IPS DF 6.9 (cell line): ENCODE measurements around the gene MORC1.

Experiments
- DNase-seq: peaks from one replicate; pipeline ENCODE4 v3.0.0-alpha.2; 2013; ENCODE audit warnings: low read depth, low spot score
- H3K27ac ChIP-seq: one replicate; pipeline ENCODE4 v1.5.1; 2013; ENCODE audit warnings: low read length, control low read depth
- H3K27me3 ChIP-seq: 2 replicates; pipeline ENCODE4 v1.6.1; 2013; ENCODE audit warnings: mild to moderate bottlenecking, low read length; ENCODE audit not compliant: control insufficient read depth, insufficient read depth
- H3K36me3 ChIP-seq: 2 replicates; pipeline ENCODE4 v1.6.1; 2013; ENCODE audit warnings: low read length; ENCODE audit not compliant: control insufficient read depth, insufficient read depth
- H3K4me1 ChIP-seq: 2 replicates; pipeline ENCODE4 v1.6.1; 2013; ENCODE audit warnings: low read length; ENCODE audit not compliant: control insufficient read depth, insufficient read depth
- H3K4me3 ChIP-seq: 2 replicates; pipeline ENCODE4 v1.5.1; 2013; ENCODE audit warnings: mild to moderate bottlenecking, low read length
- H3K9me3 ChIP-seq: 2 replicates; pipeline ENCODE4 v1.6.1; 2013; ENCODE audit warnings: low read length, inconsistent platforms; ENCODE audit not compliant: control insufficient read depth, insufficient read depth
- WGBS: extraction: QIAGEN DNeasy Blood & Tissue Kit; methylation state at CpG from one replicate; pipeline ENCODE4 v1.1.7; 2013; ENCODE audit warnings: mixed read lengths, missing lambda C conversion rate; ENCODE audit not compliant: insufficient read length, insufficient coverage; 5-methylcytosine and 5-hydroxymethylcytosine counted together

MORC1 gene

GRCh38 chr3:108985844-108986243 is 132.1 kb downstream of the MORC1 start:
- Histone ChIP-seq H3K27me3 (no peaks in the 10 kb centered on the region), H3K27ac (no peak overlapping the region), H3K36me3 (no peaks in the 10 kb centered on the region), H3K9me3 (no peaks in the 10 kb centered on the region), H3K4me3 (no peak overlapping the region), H3K4me1 (no peaks in the 10 kb centered on the region)
- no CpG with 5 or more reads among the region's 1 CpG for WGBS
- no peak for DNase-seq

GRCh38 chr3:108983051-108983450 is 134.9 kb downstream of the MORC1 start:
- 100% methylated on average over 1 of the region's 1 CpG for WGBS

GRCh38 chr3:108976058-108976457 is 141.9 kb downstream of the MORC1 start:
- no peaks in the 10 kb centered on the region for H3K27me3 ChIP-seq
- DNase-seq, result no peak
- no peak overlapping the region for H3K4me3 ChIP-seq
- no peaks in the 10 kb centered on the region for H3K4me1 ChIP-seq
- H3K27ac ChIP-seq, result no peak overlapping the region
- no CpG with 5 or more reads among the region's 2 CpGs for WGBS
- no peaks in the 10 kb centered on the region for H3K36me3 ChIP-seq
- no peaks in the 10 kb centered on the region for H3K9me3 ChIP-seq

More at GRCh38 chr3:108983051-108983450, 134.9 kb downstream of the MORC1 start:
- no peaks in the 10 kb centered on the region for H3K36me3 ChIP-seq
- no peak overlapping the region for H3K4me3 ChIP-seq
- H3K27ac ChIP-seq, result no peak overlapping the region
- DNase-seq, result no peak
- H3K4me1 ChIP-seq, result no peaks in the 10 kb centered on the region
- H3K9me3 ChIP-seq, result no peaks in the 10 kb centered on the region
- H3K27me3 ChIP-seq, result no peaks in the 10 kb centered on the region

GRCh38 chr3:108973019-108973418 is 144.9 kb downstream of the MORC1 start:
- H3K4me3 ChIP-seq, result no peak overlapping the region
- no peaks in the 10 kb centered on the region for H3K27me3 ChIP-seq
- H3K36me3 ChIP-seq, result no peaks in the 10 kb centered on the region
- no CpG with 5 or more reads among the region's 1 CpG for WGBS
- no peaks in the 10 kb centered on the region for H3K9me3 ChIP-seq
- H3K27ac ChIP-seq, result no peak overlapping the region
- DNase-seq, result no peak
- H3K4me1 ChIP-seq, result no peaks in the 10 kb centered on the region

GRCh38 chr3:108972482-108972881 is 145.5 kb downstream of the MORC1 start:
- no peak for DNase-seq
- WGBS, result no CpG with 5 or more reads among the region's 3 CpGs
- H3K4me3 ChIP-seq, result no peak overlapping the region
- H3K4me1 ChIP-seq, result no peaks in the 10 kb centered on the region
- no peak overlapping the region for H3K27ac ChIP-seq
- no peaks in the 10 kb centered on the region for H3K27me3 ChIP-seq
- no peaks in the 10 kb centered on the region for H3K36me3 ChIP-seq
- no peaks in the 10 kb centered on the region for H3K9me3 ChIP-seq

GRCh38 chr3:108970561-108970960 is 147.4 kb downstream of the MORC1 start:
- no peak for DNase-seq
- Histone ChIP-seq H3K4me1 (no peaks in the 10 kb centered on the region), H3K36me3 (no peaks in the 10 kb centered on the region), H3K27me3 (no peaks in the 10 kb centered on the region), H3K27ac (no peak overlapping the region), H3K9me3 (no peaks in the 10 kb centered on the region), H3K4me3 (no peak overlapping the region)
- WGBS, result no CpG with 5 or more reads among the region's 3 CpGs

- no CpG with 5 or more reads among the region's 3 CpGs for WGBS
- DNase-seq, result no peak
- H3K4me1 ChIP-seq, result no peaks in the 10 kb centered on the region
- H3K4me3 ChIP-seq, result no peak overlapping the region
- no peak overlapping the region for H3K27ac ChIP-seq
- H3K27me3 ChIP-seq, result no peaks in the 10 kb centered on the region
- no peaks in the 10 kb centered on the region for H3K36me3 ChIP-seq
- no peaks in the 10 kb centered on the region for H3K9me3 ChIP-seq
Measured at GRCh38 chr3:108966773-108967172, 151.2 kb downstream of the MORC1 start.

- Histone ChIP-seq H3K27me3 (no peaks in the 10 kb centered on the region), H3K27ac (no peak overlapping the region), H3K4me1 (no peaks in the 10 kb centered on the region; the same call in 1 of the 2 replicates), H3K9me3 (no peaks in the 10 kb centered on the region), H3K4me3 (no peak overlapping the region), H3K36me3 (no peaks in the 10 kb centered on the region)
- DNase-seq, result no peak
- WGBS, result no CpG with 5 or more reads among the region's 1 CpG
Measured at GRCh38 chr3:108959017-108959416, 158.9 kb downstream of the MORC1 start.

GRCh38 chr3:108953700-108954099 is 164.2 kb downstream of the MORC1 start, which contains the start of gene GUCA1C:
Gene GUCA1C, minus strand, starts transcription at chr3:108953879. Its CDS starts 117 bp downstream, at chr3:108953762.
- no peaks in the 10 kb centered on the region for H3K4me1 ChIP-seq
- WGBS, result no CpG with 5 or more reads among the region's 1 CpG
- no peaks in the 10 kb centered on the region for H3K27me3 ChIP-seq
- no peak for DNase-seq
- H3K27ac ChIP-seq, result no peak within 1 kb of the TSS
- H3K36me3 ChIP-seq, result no peaks in the 10 kb centered on the region
- H3K4me3 ChIP-seq, result no peak within 1 kb of the TSS
- H3K9me3 ChIP-seq, result no peaks in the 10 kb centered on the region

- H3K4me1 ChIP-seq, result no peaks in the 10 kb centered on the region
- H3K27ac ChIP-seq, result no peak overlapping the region
- no peak overlapping the region for H3K4me3 ChIP-seq
- no peaks in the 10 kb centered on the region for H3K36me3 ChIP-seq
- H3K27me3 ChIP-seq, result no peaks in the 10 kb centered on the region
- no peak for DNase-seq
- WGBS, result no CpG with 5 or more reads among the region's 4 CpGs
- H3K9me3 ChIP-seq, result no peaks in the 10 kb centered on the region
Measured at GRCh38 chr3:108953210-108953609, 164.7 kb downstream of the MORC1 start.

GRCh38 chr3:108951820-108952501 is 166.0 kb downstream of the MORC1 start:
- Histone ChIP-seq H3K4me3 (no peak overlapping the region), H3K36me3 (no peaks in the 10 kb centered on the region), H3K27ac (no peak overlapping the region), H3K9me3 (no peaks in the 10 kb centered on the region), H3K4me1 (no peaks in the 10 kb centered on the region), H3K27me3 (no peaks in the 10 kb centered on the region)
- no CpG with 5 or more reads among the region's 7 CpGs for WGBS
- no peak for DNase-seq
